ENCODE measurements around the gene MAST3. TPM values are rescaled to one million over a fixed set of nuclear protein-coding genes. Genes with fewer than 3 reads are reported as not detected.

Gene MAST3
- total RNA-seq, 1 donor from 2014 or later: 48.6 TPM

DNA sequence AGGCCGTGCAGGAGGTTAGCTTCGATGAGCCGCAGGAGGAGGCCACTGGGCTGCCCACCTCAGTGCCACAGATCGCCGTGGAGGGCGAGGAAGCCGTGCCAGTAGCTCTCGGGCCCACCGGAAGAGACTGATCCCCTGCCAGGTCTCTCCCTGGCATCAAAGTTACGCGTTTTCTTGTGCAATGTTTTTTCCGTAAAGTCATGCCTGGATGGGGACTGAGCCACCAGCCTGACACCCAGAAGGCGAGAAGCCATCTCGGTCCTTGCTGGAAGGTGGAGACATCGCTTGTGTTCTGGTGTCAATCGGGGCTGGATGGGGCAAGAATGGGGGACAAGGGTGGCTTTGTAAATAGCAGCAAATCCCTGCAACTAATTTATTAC is 52.0 kb downstream of the MAST3 start:
- H3K9me3 Mint-ChIP-seq: no peaks in the 10 kb centered on the region
- H3K4me1 Mint-ChIP-seq: peaks cover 18% of the 10 kb centered on the region
- H3K4me3 Mint-ChIP-seq: no peak overlapping the region
- POLR2A ChIA-PET: interaction anchor here (0.6 to 1.8 kb wide), 2 partner anchors 23 to 32 kb away, joined by 4 to 6 read pairs; no protein-coding TSS in a partner anchor
- TF ChIP-seq, protein P1, sequence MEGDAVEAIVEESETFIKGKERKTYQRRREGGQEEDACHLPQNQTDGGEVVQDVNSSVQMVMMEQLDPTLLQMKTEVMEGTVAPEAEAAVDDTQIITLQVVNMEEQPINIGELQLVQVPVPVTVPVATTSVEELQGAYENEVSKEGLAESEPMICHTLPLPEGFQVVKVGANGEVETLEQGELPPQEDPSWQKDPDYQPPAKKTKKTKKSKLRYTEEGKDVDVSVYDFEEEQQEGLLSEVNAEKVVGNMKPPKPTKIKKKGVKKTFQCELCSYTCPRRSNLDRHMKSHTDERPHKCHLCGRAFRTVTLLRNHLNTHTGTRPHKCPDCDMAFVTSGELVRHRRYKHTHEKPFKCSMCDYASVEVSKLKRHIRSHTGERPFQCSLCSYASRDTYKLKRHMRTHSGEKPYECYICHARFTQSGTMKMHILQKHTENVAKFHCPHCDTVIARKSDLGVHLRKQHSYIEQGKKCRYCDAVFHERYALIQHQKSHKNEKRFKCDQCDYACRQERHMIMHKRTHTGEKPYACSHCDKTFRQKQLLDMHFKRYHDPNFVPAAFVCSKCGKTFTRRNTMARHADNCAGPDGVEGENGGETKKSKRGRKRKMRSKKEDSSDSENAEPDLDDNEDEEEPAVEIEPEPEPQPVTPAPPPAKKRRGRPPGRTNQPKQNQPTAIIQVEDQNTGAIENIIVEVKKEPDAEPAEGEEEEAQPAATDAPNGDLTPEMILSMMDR (IDR thresholded peaks at IDR 0.05): no peak
- H3K27ac Mint-ChIP-seq: no peak overlapping the region
- intact Hi-C loops (cut with micrococcal nuclease): no loop called here
- peaks cover 56% of the 10 kb centered on the region for H3K36me3 Mint-ChIP-seq (ENCODE audit: low read depth)
- no peaks in the 10 kb centered on the region for H3K27me3 Mint-ChIP-seq
- DNase-seq (no peak), ATAC-seq (ENCODE audit: low read depth) (no peak)
- CTCF ChIA-PET: no interaction called here

DNA sequence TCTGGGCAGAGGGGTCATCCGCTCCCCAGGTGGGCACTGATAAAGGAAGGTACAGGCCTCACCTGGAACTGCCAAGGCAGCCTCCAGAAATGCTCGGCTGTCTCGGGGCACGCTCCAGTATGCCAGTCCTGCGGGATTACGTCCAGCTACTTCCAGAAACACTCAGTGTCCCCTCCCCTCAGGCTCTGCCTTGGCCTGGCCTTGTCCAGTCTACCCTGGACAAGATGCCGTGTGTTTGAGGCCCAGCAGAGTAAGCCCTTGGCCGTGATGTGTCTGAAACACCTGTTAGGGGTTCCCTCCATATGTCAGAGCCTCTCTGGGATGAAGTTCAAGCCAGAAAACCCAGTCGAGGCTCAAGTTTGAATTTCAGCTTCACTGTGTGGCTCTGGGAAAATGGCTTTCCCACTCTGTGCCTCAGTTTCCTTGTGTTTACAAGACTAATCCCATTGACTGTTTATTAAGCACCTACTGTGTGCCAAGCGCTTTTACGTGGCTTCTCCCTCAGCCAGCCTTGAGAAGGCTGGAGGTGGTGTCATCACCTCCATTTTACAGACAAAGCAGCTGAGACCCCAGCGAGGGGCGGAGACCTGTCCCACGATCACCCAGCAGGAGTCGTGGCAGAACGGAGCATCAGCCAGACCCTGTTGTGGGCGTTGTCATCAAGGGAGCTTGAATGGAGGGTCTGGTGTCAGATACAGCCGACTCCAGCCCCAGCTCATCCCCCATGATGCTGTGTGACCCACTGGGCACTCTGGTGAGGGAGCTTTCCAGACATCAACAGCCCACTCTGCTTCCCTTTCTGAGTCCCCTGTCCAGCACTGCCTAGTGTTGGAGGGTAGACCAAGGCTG is 53.4 kb downstream of the MAST3 start:
- Mint-ChIP-seq H3K36me3 (ENCODE audit: low read depth) (peaks cover 42% of the 10 kb centered on the region), H3K27ac (no peak overlapping the region), H3K27me3 (no peaks in the 10 kb centered on the region), H3K9me3 (no peaks in the 10 kb centered on the region), H3K4me3 (peak overlapping the region; percentile 89), H3K4me1 (peaks cover 18% of the 10 kb centered on the region)
- TF ChIP-seq, protein P1 (IDR thresholded peaks at IDR 0.05): no peak
- DNase-seq (no peak), ATAC-seq (ENCODE audit: low read depth) (no peak)
- POLR2A ChIA-PET: interaction anchor here (0.6 to 2.2 kb wide), 15 partner anchors 9 to 148 kb away, joined by 3 to 20 read pairs (median 7); partner anchors contain the start of genes MAST3, MPV17L2 and RAB3A
- CTCF ChIA-PET: interaction anchor here (1.7 to 2.2 kb wide), 3 partner anchors 9 to 101 kb away, joined by 4 to 18 read pairs (median 7); no protein-coding TSS in a partner anchor
- intact Hi-C loops (cut with micrococcal nuclease): no loop called here

DNA sequence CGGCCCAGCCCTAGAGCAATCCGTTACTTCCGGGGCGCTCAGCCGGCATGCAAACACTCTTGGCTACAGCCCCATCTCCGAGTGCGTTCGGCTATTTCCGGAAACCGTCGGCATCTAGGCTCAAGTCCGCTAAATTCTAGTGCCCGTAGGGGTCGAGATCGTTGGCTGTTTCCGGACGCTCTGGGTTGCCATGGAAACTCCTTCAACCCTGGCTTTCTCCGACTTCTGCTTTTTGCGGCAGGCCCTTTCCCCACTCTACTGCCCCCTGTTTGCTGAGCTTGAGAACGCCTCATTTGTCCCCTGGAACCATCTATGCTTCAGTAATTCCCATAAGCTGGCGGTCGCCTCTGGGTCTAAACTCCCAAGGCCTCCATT is 54.9 kb downstream of the MAST3 start:
- H3K4me1 Mint-ChIP-seq: peaks cover 22% of the 10 kb centered on the region
- no peaks in the 10 kb centered on the region for H3K27me3 Mint-ChIP-seq
- peak; percentile 97 for DNase-seq
- no peaks in the 10 kb centered on the region for H3K9me3 Mint-ChIP-seq
- peak overlapping the region; percentile 94 for H3K27ac Mint-ChIP-seq
- POLR2A ChIA-PET: interaction anchor here (0.6 to 2.2 kb wide), 30 partner anchors 11 to 605 kb away, joined by 3 to 20 read pairs (median 6); partner anchors contain the start of genes ARRDC2, CCDC124, IFI30 and IL12RB1
- peaks cover 33% of the 10 kb centered on the region for H3K36me3 Mint-ChIP-seq (ENCODE audit: low read depth)
- TF ChIP-seq, protein P1 (IDR thresholded peaks at IDR 0.05): no peak
- CTCF ChIA-PET: interaction anchor here (0.7 to 2.2 kb wide), 6 partner anchors 11 to 214 kb away, joined by 3 to 18 read pairs (median 4); no protein-coding TSS in a partner anchor
- intact Hi-C loops (cut with micrococcal nuclease): loop anchor here (1.0 to 2.0 kb wide), 12 partner anchors 9 to 370 kb away; partner anchors contain the start of genes ELL and RAB3A
- peak overlapping the region; percentile 89 for H3K4me3 Mint-ChIP-seq
- peak; percentile 70 for ATAC-seq (ENCODE audit: low read depth)

DNA sequence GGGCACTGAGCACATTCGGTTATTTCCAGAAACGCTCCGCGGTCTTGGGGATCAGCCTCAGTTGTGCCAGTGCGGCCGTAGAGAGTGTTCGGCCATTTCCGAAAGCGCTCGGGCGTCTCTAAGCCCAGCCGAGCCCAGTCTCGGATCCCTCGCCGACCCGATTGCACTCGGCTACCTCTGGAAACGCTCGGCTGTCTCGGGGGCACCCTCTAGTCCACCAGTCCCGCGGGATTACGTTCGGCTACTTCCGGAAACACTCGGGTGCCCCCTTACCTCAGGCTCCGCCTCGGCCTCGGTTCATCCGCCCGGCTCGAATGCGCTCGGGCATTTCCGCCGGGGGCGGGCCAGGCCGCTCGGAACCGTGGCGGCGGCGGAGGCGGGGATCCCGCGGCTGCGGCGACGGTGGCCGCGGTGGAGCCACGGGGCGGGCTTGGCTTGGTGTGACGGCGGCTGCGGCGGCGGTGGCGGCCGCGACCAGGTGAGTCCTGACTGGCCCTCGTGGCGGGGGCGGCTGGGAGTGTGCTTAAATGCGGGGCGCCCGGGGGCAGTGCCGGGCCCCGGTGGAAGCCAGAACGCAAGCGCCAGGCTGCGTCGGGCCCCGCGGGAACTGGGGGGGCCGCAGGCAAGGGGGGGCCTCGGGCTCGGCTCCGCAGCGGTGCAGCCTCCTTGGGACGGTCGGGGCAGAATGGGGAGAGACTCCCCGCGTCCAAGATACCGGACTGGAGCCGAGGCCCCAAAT is 55.4 kb downstream of the MAST3 start, which contains the start of gene PIK3R2:
Gene PIK3R2 (plus strand): TSS at position 347 of the 739 bp plus-strand sequence. CDS start 2,717 bp downstream, outside the sequence.
- intact Hi-C loops (cut with micrococcal nuclease): loop anchor here (1.0 to 2.0 kb wide), 14 partner anchors 8 to 369 kb away; partner anchors contain the start of genes ELL, IFI30 and RAB3A
- TF ChIP-seq, protein P1 (IDR thresholded peaks at IDR 0.05): no peak
- Mint-ChIP-seq H3K9me3 (no peaks in the 10 kb centered on the region), H3K27me3 (no peaks in the 10 kb centered on the region), H3K4me3 (peak within 1 kb of the TSS; percentile 89), H3K27ac (peak within 1 kb of the TSS; percentile 94), H3K36me3 (ENCODE audit: low read depth) (peaks cover 28% of the 10 kb centered on the region), H3K4me1 (peaks cover 22% of the 10 kb centered on the region)
- DNase-seq: peak; percentile 99
- POLR2A ChIA-PET: interaction anchor here (0.6 to 2.2 kb wide), 28 partner anchors 10 to 606 kb away, joined by 3 to 20 read pairs (median 8); partner anchors contain the start of genes ARRDC2, CCDC124, IFI30 and IL12RB1
- CTCF ChIA-PET: interaction anchor here (0.7 to 2.2 kb wide), 6 partner anchors 11 to 215 kb away, joined by 3 to 18 read pairs (median 4); no protein-coding TSS in a partner anchor
- ATAC-seq (ENCODE audit: low read depth): peak; percentile 82

Data from activated B cell treated with CpG ODN at 0.5 μM for 24 hours (primary cell).